Islet precursor cell (in vitro differentiated cells): ENCODE results near the gene CSPG5.

Source experiments
- DNase-seq: peaks from one replicate; pipeline ENCODE4 v3.0.0-alpha.2; 2018

The CSPG5 gene

GRCh38 chr3:47536221-47536891 lies 42.3 kb downstream of the CSPG5 start:
- DNase-seq: no peak

GRCh38 chr3:47533996-47534454 lies 44.6 kb downstream of the CSPG5 start:
- DNase-seq: no peak

GRCh38 chr3:47533481-47533880 lies 45.2 kb downstream of the CSPG5 start:
- no peak for DNase-seq

GRCh38 chr3:47527952-47528725 lies 50.5 kb downstream of the CSPG5 start:
- no peak for DNase-seq

GRCh38 chr3:47525617-47526016 lies 53.0 kb downstream of the CSPG5 start:
- DNase-seq: no peak

- peak; percentile 73 for DNase-seq
Observed at GRCh38 chr3:47523310-47524073, 55.2 kb downstream of the CSPG5 start.

- DNase-seq: peak; percentile 93
Observed at GRCh38 chr3:47522082-47522987, 56.3 kb downstream of the CSPG5 start.

- DNase-seq: no peak
Observed at GRCh38 chr3:47520756-47521155, 57.9 kb downstream of the CSPG5 start.

- no peak for DNase-seq
Observed at GRCh38 chr3:47517937-47518336, 60.7 kb downstream of the CSPG5 start.

GRCh38 chr3:47515864-47516319 lies 62.8 kb downstream of the CSPG5 start:
- no peak for DNase-seq

- no peak for DNase-seq
Observed at GRCh38 chr3:47515100-47515499, 63.6 kb downstream of the CSPG5 start.

- DNase-seq: peak; percentile 99
Observed at GRCh38 chr3:47513125-47513929, 65.3 kb downstream of the CSPG5 start, which contains the start of gene ELP6. TSS of gene ELP6 (minus strand) at chr3:47513712. CDS start at chr3:47513590, 122 bp downstream.

- peak; percentile 58 for DNase-seq
Observed at GRCh38 chr3:47512416-47513124, 66.1 kb downstream of the CSPG5 start.
